Ishikawa (cell line): ENCODE measurements around the gene MYCBPAP.

Experiments
- CREB1 ChIP-seq: IDR thresholded peaks from 2 replicates; pipeline ENCODE4 v1.6.1; 2012; ENCODE audit warnings: low read depth
- EGR1 ChIP-seq: IDR thresholded peaks from 2 replicates; pipeline ENCODE4 v1.6.1; 2012
- EP300 ChIP-seq: IDR thresholded peaks from 2 replicates; pipeline ENCODE4 v1.6.1; 2012; ENCODE audit warnings: borderline replicate concordance
- MAX ChIP-seq: IDR thresholded peaks from 2 replicates; pipeline ENCODE4 v1.6.1; 2012
- NFIC ChIP-seq: IDR thresholded peaks from 2 replicates; pipeline ENCODE4 v1.6.1; 2012
- RAD21 ChIP-seq: IDR thresholded peaks from 2 replicates; pipeline ENCODE4 v1.6.1; 2012; ENCODE audit warnings: low read depth
- TAF1 ChIP-seq: IDR thresholded peaks from 2 replicates; pipeline ENCODE4 v1.6.1; 2012; ENCODE audit warnings: low read depth, mild to moderate bottlenecking
- TCF12 ChIP-seq: IDR thresholded peaks from 2 replicates; pipeline ENCODE4 v1.6.1; 2012; ENCODE audit warnings: low read depth
- TEAD4 ChIP-seq: IDR thresholded peaks from 2 replicates; pipeline ENCODE4 v1.6.1; 2012
- USF1 ChIP-seq: IDR thresholded peaks from 2 replicates; pipeline ENCODE4 v1.6.1; 2012
- YY1 ChIP-seq: IDR thresholded peaks from 2 replicates; pipeline ENCODE4 v1.6.1; 2012; ENCODE audit warnings: low read depth
- ZBTB7A ChIP-seq: IDR thresholded peaks from 2 replicates; pipeline ENCODE4 v1.6.1; 2012; ENCODE audit warnings: low read depth
- TF ChIP-seq, protein P1 (sequence below): IDR thresholded peaks from 2 replicates; pipeline ENCODE4 v1.6.1; 2012; ENCODE audit warnings: low read depth, mild to moderate bottlenecking

DNA sequence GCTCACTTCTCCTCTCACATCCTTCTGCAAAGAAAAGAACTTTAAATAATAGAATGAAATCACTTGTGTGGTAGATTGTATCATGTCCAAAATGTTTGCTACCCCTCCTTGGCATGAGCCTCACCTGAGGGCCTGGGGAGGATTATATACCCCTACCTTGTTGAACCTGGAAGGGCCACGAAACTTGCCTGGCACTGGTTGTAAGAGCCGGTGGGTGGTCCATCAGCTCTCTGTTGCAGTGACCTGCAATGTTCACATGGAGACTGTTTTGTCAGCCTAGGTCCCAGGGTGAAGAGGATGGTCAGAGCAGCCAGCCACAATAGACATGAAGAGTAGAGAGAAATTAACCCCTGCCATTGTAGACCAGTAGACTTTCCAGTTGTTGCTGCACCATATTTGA lies 19.4 kb upstream of the MYCBPAP start:
- TF ChIP-seq EP300 (no peak), TAF1 (no peak), ZBTB7A (no peak), MAX (no peak), YY1 (no peak), RAD21 (no peak), NFIC (no peak), CREB1 (no peak), USF1 (no peak), TCF12 (no peak), TEAD4 (no peak), EGR1 (no peak)
- TF ChIP-seq, protein P1, sequence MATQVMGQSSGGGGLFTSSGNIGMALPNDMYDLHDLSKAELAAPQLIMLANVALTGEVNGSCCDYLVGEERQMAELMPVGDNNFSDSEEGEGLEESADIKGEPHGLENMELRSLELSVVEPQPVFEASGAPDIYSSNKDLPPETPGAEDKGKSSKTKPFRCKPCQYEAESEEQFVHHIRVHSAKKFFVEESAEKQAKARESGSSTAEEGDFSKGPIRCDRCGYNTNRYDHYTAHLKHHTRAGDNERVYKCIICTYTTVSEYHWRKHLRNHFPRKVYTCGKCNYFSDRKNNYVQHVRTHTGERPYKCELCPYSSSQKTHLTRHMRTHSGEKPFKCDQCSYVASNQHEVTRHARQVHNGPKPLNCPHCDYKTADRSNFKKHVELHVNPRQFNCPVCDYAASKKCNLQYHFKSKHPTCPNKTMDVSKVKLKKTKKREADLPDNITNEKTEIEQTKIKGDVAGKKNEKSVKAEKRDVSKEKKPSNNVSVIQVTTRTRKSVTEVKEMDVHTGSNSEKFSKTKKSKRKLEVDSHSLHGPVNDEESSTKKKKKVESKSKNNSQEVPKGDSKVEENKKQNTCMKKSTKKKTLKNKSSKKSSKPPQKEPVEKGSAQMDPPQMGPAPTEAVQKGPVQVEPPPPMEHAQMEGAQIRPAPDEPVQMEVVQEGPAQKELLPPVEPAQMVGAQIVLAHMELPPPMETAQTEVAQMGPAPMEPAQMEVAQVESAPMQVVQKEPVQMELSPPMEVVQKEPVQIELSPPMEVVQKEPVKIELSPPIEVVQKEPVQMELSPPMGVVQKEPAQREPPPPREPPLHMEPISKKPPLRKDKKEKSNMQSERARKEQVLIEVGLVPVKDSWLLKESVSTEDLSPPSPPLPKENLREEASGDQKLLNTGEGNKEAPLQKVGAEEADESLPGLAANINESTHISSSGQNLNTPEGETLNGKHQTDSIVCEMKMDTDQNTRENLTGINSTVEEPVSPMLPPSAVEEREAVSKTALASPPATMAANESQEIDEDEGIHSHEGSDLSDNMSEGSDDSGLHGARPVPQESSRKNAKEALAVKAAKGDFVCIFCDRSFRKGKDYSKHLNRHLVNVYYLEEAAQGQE = no peak
